ENCODE data around the gene MTHFD1L. TPM values are rescaled to one million over a fixed set of nuclear protein-coding genes. Genes with fewer than 3 reads are reported as not detected.

Gene MTHFD1L
- total and polyA plus RNA-seq, 2 donors (not counting 1 experiment from before 2014, with no cell fraction given) = 36.1 to 48.9 TPM

DNA sequence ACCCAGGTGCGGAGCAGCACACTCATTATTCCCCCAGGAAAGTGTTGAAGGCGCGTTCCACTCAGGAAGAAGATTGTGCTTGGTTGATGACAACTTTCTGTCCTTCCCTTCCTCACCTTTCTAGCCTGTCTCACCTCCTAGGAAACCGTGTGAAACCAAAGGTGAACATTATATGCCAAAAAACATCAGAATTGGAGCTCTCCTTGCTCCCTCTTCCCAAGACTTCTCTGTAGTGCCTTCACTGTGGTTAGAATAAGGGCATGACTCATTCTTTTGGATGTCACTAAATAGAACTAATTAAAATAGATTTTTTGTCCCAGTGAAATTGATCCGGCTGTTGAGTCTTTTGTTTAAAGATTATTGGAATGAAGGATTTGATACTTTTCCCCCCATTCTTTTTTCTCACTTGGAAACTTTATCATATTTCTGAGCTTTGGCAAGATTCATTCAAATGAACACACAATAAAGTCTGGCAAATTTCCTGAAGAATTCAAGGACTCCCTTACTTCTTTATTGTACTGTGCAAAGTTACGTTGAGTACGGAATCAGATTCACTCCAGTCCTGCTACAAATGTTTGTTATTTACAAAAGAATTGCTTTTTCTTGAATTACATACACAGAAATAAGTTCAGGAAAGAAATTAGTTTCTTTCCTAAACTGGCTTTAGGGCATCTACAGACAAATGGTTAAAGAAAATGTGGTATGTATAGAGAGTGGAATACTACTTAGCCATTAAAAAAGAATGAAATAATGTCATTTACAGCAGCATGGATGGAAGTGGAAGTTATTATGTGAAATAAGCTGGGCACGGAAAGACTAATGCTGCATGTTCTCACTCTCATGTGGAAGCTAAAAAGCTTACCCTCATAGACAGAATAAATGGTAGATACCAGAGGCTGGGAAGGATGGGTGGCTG, 231.4 kb downstream of the MTHFD1L start:
- no peak for TF ChIP-seq EZH2 (IDR thresholded peaks at IDR 0.05; ENCODE audit: low read length, missing control alignments)
- TF ChIP-seq, protein P1, sequence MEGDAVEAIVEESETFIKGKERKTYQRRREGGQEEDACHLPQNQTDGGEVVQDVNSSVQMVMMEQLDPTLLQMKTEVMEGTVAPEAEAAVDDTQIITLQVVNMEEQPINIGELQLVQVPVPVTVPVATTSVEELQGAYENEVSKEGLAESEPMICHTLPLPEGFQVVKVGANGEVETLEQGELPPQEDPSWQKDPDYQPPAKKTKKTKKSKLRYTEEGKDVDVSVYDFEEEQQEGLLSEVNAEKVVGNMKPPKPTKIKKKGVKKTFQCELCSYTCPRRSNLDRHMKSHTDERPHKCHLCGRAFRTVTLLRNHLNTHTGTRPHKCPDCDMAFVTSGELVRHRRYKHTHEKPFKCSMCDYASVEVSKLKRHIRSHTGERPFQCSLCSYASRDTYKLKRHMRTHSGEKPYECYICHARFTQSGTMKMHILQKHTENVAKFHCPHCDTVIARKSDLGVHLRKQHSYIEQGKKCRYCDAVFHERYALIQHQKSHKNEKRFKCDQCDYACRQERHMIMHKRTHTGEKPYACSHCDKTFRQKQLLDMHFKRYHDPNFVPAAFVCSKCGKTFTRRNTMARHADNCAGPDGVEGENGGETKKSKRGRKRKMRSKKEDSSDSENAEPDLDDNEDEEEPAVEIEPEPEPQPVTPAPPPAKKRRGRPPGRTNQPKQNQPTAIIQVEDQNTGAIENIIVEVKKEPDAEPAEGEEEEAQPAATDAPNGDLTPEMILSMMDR (conservative IDR thresholded peaks at IDR 0.05 in 1 of 2, IDR thresholded peaks at IDR 0.05 in 1 of 2; ENCODE audit: low read depth in 1 of 2, low read length in 2 of 2) = no peak

DNA sequence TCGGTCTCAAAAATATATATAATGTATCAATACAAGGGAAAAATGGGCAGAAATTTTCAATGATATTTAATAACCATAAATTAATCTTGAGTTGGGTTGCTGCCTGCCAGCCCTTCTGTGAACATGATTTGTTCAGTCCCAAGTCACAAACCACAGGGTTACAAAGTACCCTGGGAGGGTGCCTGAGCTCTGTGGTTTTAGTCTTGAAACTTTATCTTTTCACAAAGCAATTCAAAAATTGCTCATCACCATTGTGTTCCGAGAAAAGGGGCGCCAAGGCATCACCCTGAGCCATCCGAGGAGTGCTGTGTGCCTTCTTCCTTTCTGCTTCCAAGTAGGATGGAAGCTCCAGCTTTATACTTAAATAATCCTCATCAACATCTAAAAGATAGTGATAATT, 232.7 kb downstream of the MTHFD1L start:
- DNase-seq (ENCODE audit: low read depth in 2 of 2) = peak in 1 of 2 donors; percentile 47
- TF ChIP-seq, protein P1 (conservative IDR thresholded peaks at IDR 0.05 in 1 of 2, IDR thresholded peaks at IDR 0.05 in 1 of 2; ENCODE audit: low read depth in 1 of 2, low read length in 2 of 2) = no peak
- TF ChIP-seq EZH2 (IDR thresholded peaks at IDR 0.05; ENCODE audit: low read length, missing control alignments) = no peak
- Histone ChIP-seq H2AFZ (ENCODE audit: low read length) (no peak overlapping the region), H3K79me2 (ENCODE audit: control insufficient read depth, insufficient read depth, low read length) (no peaks in the 10 kb centered on the region), H3K4me3 (replicated peaks in 1 of 4; ENCODE audit: control extremely low read depth in 1 of 4, insufficient read depth in 1 of 4, low read depth in 3 of 4, low read length in 4 of 4) (no peak overlapping the region), H3K4me1 (ENCODE audit: control insufficient read depth, extremely low read depth, insufficient read depth, low read length) (no peaks in the 10 kb centered on the region), H3K36me3 (ENCODE audit: control insufficient read depth, insufficient read depth, low read length) (no peaks in the 10 kb centered on the region), H3K27ac (ENCODE audit: insufficient read depth, low read length) (no peak overlapping the region), H4K20me1 (ENCODE audit: control insufficient read depth, extremely low read depth, insufficient read depth, low read length) (no peaks in the 10 kb centered on the region), H3K9ac (ENCODE audit: insufficient read depth, low read length) (no peak overlapping the region), H3K4me2 (ENCODE audit: extremely low read depth, insufficient read depth, low read length) (no peak overlapping the region), H3K27me3 (ENCODE audit: control insufficient read depth, insufficient read depth, low read length) (no peaks in the 10 kb centered on the region), H3K9me3 (ENCODE audit: control insufficient read depth, insufficient read depth, low read depth, low read length) (no peaks in the 10 kb centered on the region)

More for the DNA sequence above, 231.4 kb downstream of the MTHFD1L start:
- peaks cover 2% of the 10 kb centered on the region for H3K36me3 ChIP-seq (ENCODE audit: control insufficient read depth, insufficient read depth, low read length)
- H4K20me1 ChIP-seq (ENCODE audit: control insufficient read depth, extremely low read depth, insufficient read depth, low read length) = no peaks in the 10 kb centered on the region
- no peak overlapping the region for H3K9ac ChIP-seq (ENCODE audit: insufficient read depth, low read length)
- H3K4me3 ChIP-seq (replicated peaks in 1 of 4; ENCODE audit: control extremely low read depth in 1 of 4, insufficient read depth in 1 of 4, low read depth in 3 of 4, low read length in 4 of 4) = no peak overlapping the region
- no peak overlapping the region for H3K4me2 ChIP-seq (ENCODE audit: extremely low read depth, insufficient read depth, low read length)
- no peaks in the 10 kb centered on the region for H3K4me1 ChIP-seq (ENCODE audit: control insufficient read depth, extremely low read depth, insufficient read depth, low read length)
- H3K27me3 ChIP-seq (ENCODE audit: control insufficient read depth, insufficient read depth, low read length) = no peaks in the 10 kb centered on the region
- H2AFZ ChIP-seq (ENCODE audit: low read length) = no peak overlapping the region
- no peak overlapping the region for H3K27ac ChIP-seq (ENCODE audit: insufficient read depth, low read length)
- no peaks in the 10 kb centered on the region for H3K9me3 ChIP-seq (ENCODE audit: control insufficient read depth, insufficient read depth, low read depth, low read length)
- H3K79me2 ChIP-seq (ENCODE audit: control insufficient read depth, insufficient read depth, low read length) = no peaks in the 10 kb centered on the region
- peak; percentile 33 to 59 for DNase-seq (ENCODE audit: low read depth in 2 of 2)

DNA sequence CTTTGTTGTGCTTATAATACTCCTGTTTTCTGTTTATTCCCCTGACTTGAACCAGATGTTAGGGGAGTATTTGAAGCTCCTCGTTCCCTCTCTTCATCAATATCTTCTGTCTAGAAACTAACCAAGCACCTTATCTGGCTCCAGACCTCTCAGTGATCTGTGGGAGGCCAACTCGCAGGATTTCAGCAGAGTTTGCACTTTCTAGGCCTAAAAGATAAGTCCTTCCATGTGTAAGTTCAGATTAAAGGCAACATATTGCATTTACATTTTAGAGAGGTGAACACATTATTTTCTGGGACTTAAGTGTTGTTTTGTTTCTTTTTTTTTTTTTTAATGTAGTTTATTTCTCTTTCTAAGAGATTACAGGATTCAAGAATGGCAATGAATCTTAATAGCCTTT, 234.8 kb downstream of the MTHFD1L start:
- Histone ChIP-seq H3K4me3 (replicated peaks in 1 of 4; ENCODE audit: control extremely low read depth in 1 of 4, insufficient read depth in 1 of 4, low read depth in 3 of 4, low read length in 4 of 4) (no peak overlapping the region), H3K9me3 (ENCODE audit: control insufficient read depth, insufficient read depth, low read depth, low read length) (no peaks in the 10 kb centered on the region), H3K4me1 (ENCODE audit: control insufficient read depth, extremely low read depth, insufficient read depth, low read length) (no peaks in the 10 kb centered on the region), H2AFZ (ENCODE audit: low read length) (no peak overlapping the region), H3K9ac (ENCODE audit: insufficient read depth, low read length) (no peak overlapping the region), H3K27me3 (ENCODE audit: control insufficient read depth, insufficient read depth, low read length) (no peaks in the 10 kb centered on the region), H3K79me2 (ENCODE audit: control insufficient read depth, insufficient read depth, low read length) (no peaks in the 10 kb centered on the region), H4K20me1 (ENCODE audit: control insufficient read depth, extremely low read depth, insufficient read depth, low read length) (no peaks in the 10 kb centered on the region), H3K27ac (ENCODE audit: insufficient read depth, low read length) (no peak overlapping the region), H3K36me3 (ENCODE audit: control insufficient read depth, insufficient read depth, low read length) (no peaks in the 10 kb centered on the region), H3K4me2 (ENCODE audit: extremely low read depth, insufficient read depth, low read length) (no peak overlapping the region)
- no peak for TF ChIP-seq EZH2 (IDR thresholded peaks at IDR 0.05; ENCODE audit: low read length, missing control alignments)
- TF ChIP-seq, protein P1 (conservative IDR thresholded peaks at IDR 0.05 in 1 of 2, IDR thresholded peaks at IDR 0.05 in 1 of 2; ENCODE audit: low read depth in 1 of 2, low read length in 2 of 2) = no peak
- no peak for DNase-seq (ENCODE audit: low read depth in 2 of 2)

All from fibroblast of lung (primary cell).